ENCODE results near the gene TRAPPC2L.

TRAPPC2L gene

GRCh38 chr16:88850531-88851199, 6.3 kb upstream of the TRAPPC2L start:
- no peak for DNase-seq (ENCODE audit: low read depth)
- no peak for TF ChIP-seq CTCF (conservative IDR thresholded peaks at IDR 0.05; ENCODE audit: control insufficient read depth, insufficient read depth, low read depth, low read length)
- no peak overlapping the region for H3K4me3 ChIP-seq (ENCODE audit: control insufficient read depth, low read depth, low read length)

GRCh38 chr16:88851616-88852015, 5.3 kb upstream of the TRAPPC2L start:
- no peak overlapping the region for H3K4me3 ChIP-seq (ENCODE audit: control insufficient read depth, low read depth, low read length)
- no peak for DNase-seq (ENCODE audit: low read depth)
- TF ChIP-seq CTCF (conservative IDR thresholded peaks at IDR 0.05; ENCODE audit: control insufficient read depth, insufficient read depth, low read depth, low read length), result no peak

- no peak for DNase-seq (ENCODE audit: low read depth)
- TF ChIP-seq CTCF (conservative IDR thresholded peaks at IDR 0.05; ENCODE audit: control insufficient read depth, insufficient read depth, low read depth, low read length), result no peak
Observed at GRCh38 chr16:88853325-88853941, 3.5 kb upstream of the TRAPPC2L start.

GRCh38 chr16:88854306-88855111, 2.4 kb upstream of the TRAPPC2L start:
- H3K4me3 ChIP-seq (ENCODE audit: control insufficient read depth, low read depth, low read length), result no peak overlapping the region
- DNase-seq (ENCODE audit: low read depth), result no peak
- TF ChIP-seq CTCF (conservative IDR thresholded peaks at IDR 0.05; ENCODE audit: control insufficient read depth, insufficient read depth, low read depth, low read length), result no peak

More at GRCh38 chr16:88853325-88853941, 3.5 kb upstream of the TRAPPC2L start:
- H3K4me3 ChIP-seq (ENCODE audit: control insufficient read depth, low read depth, low read length), result no peak overlapping the region

- DNase-seq (ENCODE audit: low read depth), result no peak
- TF ChIP-seq CTCF (conservative IDR thresholded peaks at IDR 0.05; ENCODE audit: control insufficient read depth, insufficient read depth, low read depth, low read length), result no peak
- no peak overlapping the region for H3K4me3 ChIP-seq (ENCODE audit: control insufficient read depth, low read depth, low read length)
Observed at GRCh38 chr16:88855176-88855575, 1.8 kb upstream of the TRAPPC2L start.

- DNase-seq (ENCODE audit: low read depth), result no peak
Observed at GRCh38 chr16:88855736-88856121, 1.2 kb upstream of the TRAPPC2L start.

More at GRCh38 chr16:88855736-88856121, 1.2 kb upstream of the TRAPPC2L start:
- peak overlapping the region; percentile 53 for H3K4me3 ChIP-seq (ENCODE audit: control insufficient read depth, low read depth, low read length)
- TF ChIP-seq CTCF (conservative IDR thresholded peaks at IDR 0.05; ENCODE audit: control insufficient read depth, insufficient read depth, low read depth, low read length), result no peak
